GM10248 (cell line): ENCODE measurements around the gene RAPGEFL1.

Experiments used
- CTCF ChIA-PET: fragments of 300-600 bp; sonication (Branson Sonifier 250); formaldehyde crosslinking; extraction: SDS; loops from one replicate; lab custom pipeline; 2021; ENCODE audit warnings: antibody characterized with exemption; lab: Yijun Ruan, JAX
- POLR2A ChIA-PET: fragments of 350-650 bp; sonication (Branson Sonifier 250); formaldehyde crosslinking; extraction: SDS; loops from one replicate; lab custom pipeline; 2020; ENCODE audit warnings: antibody characterized with exemption; lab: Yijun Ruan, JAX
- DNase-seq: peaks from one replicate; pipeline ENCODE4 v3.0.0; 2012; ENCODE audit errors: extremely low spot score
- CTCF ChIP-seq: IDR thresholded peaks from 2 replicates; pipeline ENCODE4 v1.5.1; 2012; ENCODE audit warnings: mild to moderate bottlenecking, low read depth; ENCODE audit errors: extremely low read depth, missing control alignments, control extremely low read depth

Gene RAPGEFL1

GRCh38 chr17:40182606-40183005, 5.3 kb downstream of the RAPGEFL1 start:
- POLR2A ChIA-PET: no interaction called here
- TF ChIP-seq CTCF: no peak

GRCh38 chr17:40187238-40187637, 10.0 kb downstream of the RAPGEFL1 start:
- no peak for TF ChIP-seq CTCF
- ChIA-PET CTCF (interaction anchor here (2.3 to 8.1 kb wide), 3 partner anchors 11 to 19 kb away, joined by 5 to 78 read pairs (median 35); no protein-coding TSS in a partner anchor), POLR2A (no interaction called here)
- no peak for DNase-seq

More at GRCh38 chr17:40182606-40183005, 5.3 kb downstream of the RAPGEFL1 start:
- DNase-seq: no peak
- CTCF ChIA-PET: interaction anchor here (1.0 to 7.9 kb wide), 4 partner anchors 9 to 28 kb away, joined by 3 to 49 read pairs (median 10); no protein-coding TSS in a partner anchor

GRCh38 chr17:40188694-40189093, 11.4 kb downstream of the RAPGEFL1 start:
- DNase-seq: no peak
- ChIA-PET POLR2A (no interaction called here), CTCF (interaction anchor here (0.9 to 8.1 kb wide), 8 partner anchors 9 to 113 kb away, joined by 3 to 78 read pairs (median 4); no protein-coding TSS in a partner anchor)
- TF ChIP-seq CTCF: no peak

- no peak for TF ChIP-seq CTCF
- ChIA-PET CTCF (interaction anchor here (0.7 to 8.1 kb wide), 25 partner anchors 8 to 178 kb away, joined by 3 to 78 read pairs (median 4); partner anchors contain the start of genes CASC3, RAPGEFL1, THRA and WIPF2), POLR2A (no interaction called here)
- peak; percentile 45 for DNase-seq
Measured at GRCh38 chr17:40190197-40191021, 13.1 kb downstream of the RAPGEFL1 start.

DNA sequence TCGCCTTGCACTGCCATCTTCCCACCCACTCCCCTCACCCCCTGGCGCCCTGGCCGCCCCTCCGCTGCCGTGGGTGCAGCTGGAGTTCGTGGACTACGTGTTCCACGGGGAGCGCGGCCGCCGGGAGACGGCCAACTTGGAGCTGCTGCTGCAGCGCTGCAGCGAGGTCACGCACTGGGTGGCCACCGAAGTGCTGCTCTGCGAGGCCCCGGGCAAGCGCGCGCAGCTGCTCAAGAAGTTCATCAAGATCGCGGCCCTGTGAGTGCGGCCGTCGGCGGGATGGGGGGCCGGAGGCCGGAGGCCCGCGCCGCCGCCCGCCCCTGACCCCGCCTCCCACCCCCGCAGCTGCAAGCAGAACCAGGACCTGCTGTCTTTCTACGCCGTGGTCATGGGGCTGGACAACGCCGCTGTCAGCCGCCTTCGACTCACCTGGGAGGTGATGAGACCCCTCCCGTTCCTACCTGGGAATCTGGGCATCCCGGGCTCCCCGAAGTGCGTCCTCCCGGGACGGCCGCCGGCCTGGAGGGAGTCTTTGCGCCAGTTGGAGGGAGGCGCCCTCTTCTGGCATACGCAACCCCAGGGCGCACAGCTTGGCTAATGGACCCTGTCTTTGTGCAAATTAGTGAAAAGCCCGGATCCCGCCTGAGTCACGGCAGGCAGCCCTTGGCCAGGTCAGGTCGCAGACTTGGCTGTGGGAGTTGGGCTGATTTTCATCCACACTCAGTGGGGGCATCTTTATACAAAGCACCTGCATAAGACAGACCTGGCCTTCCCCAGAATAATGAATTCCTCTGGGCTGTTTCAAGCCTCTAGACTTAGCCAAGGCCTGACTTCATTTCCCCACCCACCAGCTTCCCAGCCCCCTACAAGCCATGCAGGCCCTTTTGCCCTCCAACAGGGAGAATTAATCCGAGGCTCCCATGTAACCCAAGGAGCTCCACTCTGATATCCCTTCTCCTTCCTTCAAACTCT, 14.3 kb downstream of the RAPGEFL1 start:
- peak; percentile 90 for TF ChIP-seq CTCF
- DNase-seq: peak; percentile 87
- POLR2A ChIA-PET: no interaction called here
- CTCF ChIA-PET: interaction anchor here (0.7 to 8.1 kb wide), 28 partner anchors 9 to 536 kb away, joined by 3 to 78 read pairs (median 4); partner anchors contain the start of genes CASC3, RAPGEFL1, THRA and WIPF2

DNA sequence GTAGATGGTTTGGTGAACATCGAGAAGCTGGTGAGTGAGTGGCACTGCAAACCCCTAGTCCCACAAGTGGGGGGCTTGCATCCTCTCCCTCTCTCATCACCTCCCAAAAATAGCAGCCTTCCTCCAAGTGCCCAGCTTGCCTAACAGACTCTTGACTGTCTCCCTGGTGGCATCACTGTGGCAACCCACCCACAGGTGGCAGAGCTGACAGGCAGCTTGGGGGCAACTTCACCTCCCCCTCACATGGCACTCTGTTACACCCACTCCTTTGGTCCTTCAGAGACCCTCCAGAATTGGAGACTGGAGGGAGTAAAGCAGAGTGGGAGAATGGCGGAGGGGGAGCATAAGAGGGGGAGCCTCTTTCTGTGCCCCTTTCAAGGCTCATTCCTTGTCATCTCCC, 15.7 kb downstream of the RAPGEFL1 start:
- TF ChIP-seq CTCF: no peak
- DNase-seq: no peak
- ChIA-PET CTCF (interaction anchor here (0.6 to 8.1 kb wide), 12 partner anchors 8 to 178 kb away, joined by 3 to 78 read pairs (median 10); partner anchors contain the start of genes CSF3, RARA and WIPF2), POLR2A (no interaction called here)
